Subcutaneous adipose tissue (tissue), 4 donors: ENCODE data around the gene DFFA. TPM values are rescaled to one million over a fixed set of nuclear protein-coding genes. Genes with fewer than 3 reads are reported as not detected.

Experiments used
- total RNA-seq, 4 donors: library from RNA; depleted of rRNA; stranded (reverse); fragments of >200 nt; gene quantifications; one replicate each; pipeline ENCODE4 v1.1.0, GENCODE V29; 2016
- TF ChIP-seq, protein P1 (sequence below): fragments of 450-650 bp; IDR thresholded peaks from one replicate; pipeline ENCODE4 v1.5.1; 2016; ENCODE audit warnings: low read depth, mild to moderate bottlenecking, control low read depth, antibody characterized with exemption, moderate library complexity

DFFA gene
- total RNA-seq, 4 donors from 2014 or later = 15.2 to 18.3 (median 15.4) TPM

GRCh38 chr1:10474613-10475507 is 2.5 kb upstream of the DFFA start, which contains the start of gene PEX14:
Gene PEX14 (plus strand): TSS chr1:10474950. CDS start chr1:10474967, 17 bp downstream.
- TF ChIP-seq, protein P1, sequence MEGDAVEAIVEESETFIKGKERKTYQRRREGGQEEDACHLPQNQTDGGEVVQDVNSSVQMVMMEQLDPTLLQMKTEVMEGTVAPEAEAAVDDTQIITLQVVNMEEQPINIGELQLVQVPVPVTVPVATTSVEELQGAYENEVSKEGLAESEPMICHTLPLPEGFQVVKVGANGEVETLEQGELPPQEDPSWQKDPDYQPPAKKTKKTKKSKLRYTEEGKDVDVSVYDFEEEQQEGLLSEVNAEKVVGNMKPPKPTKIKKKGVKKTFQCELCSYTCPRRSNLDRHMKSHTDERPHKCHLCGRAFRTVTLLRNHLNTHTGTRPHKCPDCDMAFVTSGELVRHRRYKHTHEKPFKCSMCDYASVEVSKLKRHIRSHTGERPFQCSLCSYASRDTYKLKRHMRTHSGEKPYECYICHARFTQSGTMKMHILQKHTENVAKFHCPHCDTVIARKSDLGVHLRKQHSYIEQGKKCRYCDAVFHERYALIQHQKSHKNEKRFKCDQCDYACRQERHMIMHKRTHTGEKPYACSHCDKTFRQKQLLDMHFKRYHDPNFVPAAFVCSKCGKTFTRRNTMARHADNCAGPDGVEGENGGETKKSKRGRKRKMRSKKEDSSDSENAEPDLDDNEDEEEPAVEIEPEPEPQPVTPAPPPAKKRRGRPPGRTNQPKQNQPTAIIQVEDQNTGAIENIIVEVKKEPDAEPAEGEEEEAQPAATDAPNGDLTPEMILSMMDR = no peak

GRCh38 chr1:10473145-10473765 is 926 bp upstream of the DFFA start:
- TF ChIP-seq, protein P1 = no peak

DNA sequence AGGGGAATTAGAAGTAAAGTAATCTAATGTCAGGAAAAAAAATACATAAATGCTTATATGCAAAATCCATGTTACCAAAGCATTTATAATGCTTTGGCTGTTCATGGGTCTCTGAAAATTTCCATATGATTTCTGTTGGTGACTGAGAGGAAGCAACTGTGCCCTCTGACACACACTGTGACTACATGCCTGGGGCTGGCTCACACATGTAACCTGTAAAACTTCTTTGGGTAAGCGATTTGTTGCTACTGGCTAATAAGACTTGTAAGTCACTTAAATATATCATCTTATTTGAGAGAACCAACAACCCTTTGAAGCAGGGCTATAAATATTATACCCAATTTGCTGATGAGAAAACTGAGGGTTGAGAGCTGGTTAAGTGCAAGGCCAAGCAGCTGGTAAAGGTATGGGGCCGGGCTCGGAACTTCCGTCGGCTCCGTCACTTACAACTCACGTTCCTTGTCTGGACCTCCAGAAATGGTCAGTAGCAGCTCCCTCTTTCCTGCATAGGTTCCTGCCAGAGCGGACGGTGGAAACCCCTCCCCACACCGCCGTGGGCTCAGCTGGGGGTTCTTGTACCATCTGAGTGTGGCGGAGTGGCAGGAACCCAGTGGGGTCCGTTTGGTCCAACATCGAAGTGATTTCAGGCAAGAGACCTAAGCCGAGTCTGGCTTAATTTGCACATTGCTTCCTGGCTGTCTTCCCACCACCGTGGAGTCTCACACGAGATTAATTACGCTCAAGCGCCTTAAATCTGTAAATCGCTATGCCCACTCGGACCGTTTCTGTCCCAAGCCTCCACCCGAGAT is 714 bp downstream of the DFFA start:
- TF ChIP-seq, protein P1 = no peak

DNA sequence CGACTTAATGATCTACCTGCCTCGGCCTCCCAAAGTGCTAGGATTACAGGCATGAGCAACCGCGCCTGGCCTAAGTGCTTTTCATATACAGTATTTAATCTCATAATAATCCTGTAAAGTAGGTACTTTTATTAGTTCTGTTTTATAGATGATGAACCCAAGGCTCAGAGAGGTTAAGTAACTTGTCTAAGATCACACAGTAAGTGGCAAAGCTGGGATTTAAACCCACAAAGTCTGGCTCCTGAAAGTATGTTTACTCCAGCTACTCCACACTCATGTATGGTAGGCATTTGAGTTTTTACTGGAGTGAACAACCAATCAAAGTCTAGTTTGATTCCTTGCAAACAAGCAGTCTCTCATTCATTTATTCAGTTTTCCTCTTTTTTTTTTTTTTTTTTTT is 2.3 kb downstream of the DFFA start:
- TF ChIP-seq, protein P1 = no peak

GRCh38 chr1:10467078-10467477 is 5.3 kb downstream of the DFFA start:
- TF ChIP-seq, protein P1 = no peak

DNA sequence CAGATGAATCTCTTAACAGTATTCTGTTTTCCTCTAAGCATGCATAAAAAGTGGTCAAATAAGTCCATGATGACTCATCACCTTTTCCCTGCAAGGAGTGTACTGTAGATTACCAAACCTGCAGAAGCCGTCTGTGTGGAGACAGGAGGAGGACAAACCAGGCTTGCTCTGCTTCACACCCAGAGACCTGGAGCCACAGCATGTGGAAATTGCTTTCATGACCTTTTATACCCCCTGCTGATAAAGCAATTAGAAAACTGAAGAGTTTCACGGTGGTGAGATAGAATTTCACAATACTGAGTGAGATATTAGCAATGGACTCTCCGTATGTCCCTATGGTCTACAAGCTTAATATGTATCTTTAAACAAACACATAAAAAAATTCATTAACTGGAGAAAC is 13.1 kb downstream of the DFFA start:
- TF ChIP-seq, protein P1 = no peak
